Inflammatory macrophage treated with lipopolysaccharide for 4 hours (primary cell): ENCODE measurements around the gene CDH12.
"Not testable (repeated sequence)": the region's sequence is repeated elsewhere in the genome, so short reads cannot be mapped to it uniquely, and the experiment has no call there.

Source experiments
- DNase-seq: peaks from one replicate; pipeline ENCODE4 v3.0.0-alpha.2; 2020

The CDH12 gene

GRCh38 chr5:22549876-22550671 is 303.1 kb downstream of the CDH12 start:
- no peak for DNase-seq

GRCh38 chr5:22542340-22542739 is 310.8 kb downstream of the CDH12 start:
- no peak for DNase-seq

GRCh38 chr5:22541037-22541436 is 312.1 kb downstream of the CDH12 start:
- no peak for DNase-seq

- no peak for DNase-seq
Observed at GRCh38 chr5:22539762-22540161, 313.4 kb downstream of the CDH12 start.

- DNase-seq: no peak
Observed at GRCh38 chr5:22531986-22532385, 321.2 kb downstream of the CDH12 start.

GRCh38 chr5:22521521-22521920 is 331.6 kb downstream of the CDH12 start:
- DNase-seq: no peak

- DNase-seq: not testable (repeated sequence)
Observed at GRCh38 chr5:22516497-22516896, 336.6 kb downstream of the CDH12 start.

- DNase-seq: no peak
Observed at GRCh38 chr5:22514231-22514630, 338.9 kb downstream of the CDH12 start.

- DNase-seq: no peak
Observed at GRCh38 chr5:22505891-22506290, 347.3 kb downstream of the CDH12 start.

GRCh38 chr5:22504411-22504810 is 348.7 kb downstream of the CDH12 start:
- no peak for DNase-seq

- DNase-seq: no peak
Observed at GRCh38 chr5:22500556-22500955, 352.6 kb downstream of the CDH12 start.

- no peak for DNase-seq
Observed at GRCh38 chr5:22496666-22497065, 356.5 kb downstream of the CDH12 start.

GRCh38 chr5:22495016-22495720 is 358.0 kb downstream of the CDH12 start:
- no peak for DNase-seq

- no peak for DNase-seq
Observed at GRCh38 chr5:22488427-22488826, 364.7 kb downstream of the CDH12 start.

- DNase-seq: no peak
Observed at GRCh38 chr5:22480305-22480704, 372.8 kb downstream of the CDH12 start.

GRCh38 chr5:22473886-22474285 is 379.3 kb downstream of the CDH12 start:
- peak; percentile 13 for DNase-seq

- DNase-seq: no peak
Observed at GRCh38 chr5:22471154-22471553, 382.0 kb downstream of the CDH12 start.

GRCh38 chr5:22470408-22470807 is 382.7 kb downstream of the CDH12 start:
- no peak for DNase-seq

GRCh38 chr5:22465616-22466015 is 387.5 kb downstream of the CDH12 start:
- no peak for DNase-seq

GRCh38 chr5:22465177-22465576 is 388.0 kb downstream of the CDH12 start:
- DNase-seq: no peak

GRCh38 chr5:22460189-22460588 is 393.0 kb downstream of the CDH12 start:
- DNase-seq: no peak

GRCh38 chr5:22432905-22433304 is 420.2 kb downstream of the CDH12 start:
- DNase-seq: no peak

GRCh38 chr5:22431840-22432239 is 421.3 kb downstream of the CDH12 start:
- DNase-seq: no peak

GRCh38 chr5:22431406-22431805 is 421.7 kb downstream of the CDH12 start:
- no peak for DNase-seq
